Caco-2 (cell line): ENCODE measurements around the gene SPOCK2. TPM values are rescaled to one million over a fixed set of nuclear protein-coding genes. Genes with fewer than 3 reads are reported as not detected.

Experiments used
- BruUV-seq: library from RNA; stranded (reverse); fragments of 400-500 nt; replicated peaks from 2 replicates; lab custom pipeline; 2021; lab: Mats Ljungman, UMichigan
- CTCF ChIA-PET: fragments of 300-600 bp; sonication (Branson Sonifier 250); formaldehyde crosslinking; loops from one replicate; lab custom pipeline; 2022; ENCODE audit warnings: antibody characterized with exemption; lab: Charles Lee
- POLR2A ChIA-PET: fragments of 300-600 bp; sonication (Branson Sonifier 250); formaldehyde crosslinking; loops from one replicate; lab custom pipeline; 2022; ENCODE audit warnings: antibody characterized with exemption; lab: Charles Lee
- DNase-seq, 2 experiments: peaks; one replicate each; pipeline versions ENCODE4 v3.0.0 to v3.0.0-alpha.2; 2020 to 2022
- H3K27me3 ChIP-seq: replicated peaks from 2 replicates; pipeline ENCODE4 v1.6.0; 2011; ENCODE audit warnings: low read length; ENCODE audit not compliant: control insufficient read depth, insufficient read depth
- H3K36me3 ChIP-seq: 2 replicates; pipeline ENCODE4 v1.5.1; 2011; ENCODE audit warnings: low read length; ENCODE audit not compliant: control insufficient read depth, insufficient read depth
- H3K4me1 ChIP-seq: fragments of 250-450 bp; sonication (Bioruptor Pico); 2 replicates; pipeline ENCODE4 v1.5.1; 2020; ENCODE audit warnings: mild to moderate bottlenecking
- H3K4me3 ChIP-seq: 2 replicates; pipeline ENCODE4 v1.5.1; 2011; ENCODE audit warnings: low read depth, mild to moderate bottlenecking, control low read depth, low read length
- H3K9me3 ChIP-seq: fragments of 250-450 bp; sonication (Bioruptor Pico); 2 replicates; pipeline ENCODE4 v1.5.1; 2020; ENCODE audit warnings: mild to moderate bottlenecking, moderate library complexity
- H3K27ac Mint-ChIP-seq: one replicate; pipeline ENCODE4 v1.8.0; 2022; ENCODE audit warnings: mixed read lengths; ENCODE audit not compliant: unreplicated experiment
- H3K27me3 Mint-ChIP-seq: one replicate; pipeline ENCODE4 v1.8.0; 2022; ENCODE audit warnings: mixed read lengths; ENCODE audit not compliant: insufficient read depth, unreplicated experiment
- H3K36me3 Mint-ChIP-seq: one replicate; pipeline ENCODE4 v1.8.0; 2022; ENCODE audit warnings: mild to moderate bottlenecking, mixed read lengths; ENCODE audit not compliant: insufficient read depth, unreplicated experiment
- H3K4me1 Mint-ChIP-seq: one replicate; pipeline ENCODE4 v1.8.0; 2022; ENCODE audit warnings: low read depth, mixed read lengths; ENCODE audit not compliant: unreplicated experiment
- H3K4me3 Mint-ChIP-seq: one replicate; pipeline ENCODE4 v1.8.0; 2022; ENCODE audit warnings: mild to moderate bottlenecking, moderate library complexity, mixed read lengths; ENCODE audit not compliant: unreplicated experiment
- H3K9me3 Mint-ChIP-seq: one replicate; pipeline ENCODE4 v1.8.0; 2022; ENCODE audit warnings: mixed read lengths; ENCODE audit not compliant: unreplicated experiment
- CTCF ChIP-seq, 2 experiments: fragments of 200-600 bp in 1 of 2; IDR thresholded peaks; 1 replicate in 1 of 2; 2 replicates in 1 of 2; pipeline versions ENCODE4 v1.5.1 to v1.8.0; 2011 to 2022; ENCODE audit warnings: antibody characterized with exemption in 1 of 2, control low read depth in 1 of 2, inconsistent platforms in 1 of 2, low read depth in 1 of 2, low read length in 1 of 2, mild to moderate bottlenecking in 1 of 2, moderate library complexity in 1 of 2; ENCODE audit not compliant: insufficient read depth in 1 of 2, severe bottlenecking in 1 of 2, unreplicated experiment in 1 of 2
- intact Hi-C: fragments of 100-400 bp; cut with micrococcal nuclease; formaldehyde crosslinking; loops from one replicate; pipeline ENCODE4 v1.10.0; 2022; ENCODE audit not compliant: unreplicated experiment
- total RNA-seq: library from RNA; stranded (reverse); gene quantifications from 2 replicates; pipeline ENCODE4 v1.2.3, GENCODE V29; 2022

SPOCK2 gene
- total RNA-seq, 1 experiment from 2014 or later = 1.6 TPM

GRCh38 chr10:72127571-72127970, 39.2 kb upstream of the SPOCK2 start:
- intact Hi-C loops = loop anchor here (5.0 kb wide), 2 partner anchors 45 to 65 kb away; no protein-coding TSS in a partner anchor
- TF ChIP-seq CTCF (IDR thresholded peaks at IDR 0.05; ENCODE audit: insufficient read depth in 1 of 2, low read depth in 1 of 2, low read length in 1 of 2, severe bottlenecking in 1 of 2, unreplicated experiment in 1 of 2) = no peak
- peaks cover under 1% of the 10 kb centered on the region for H3K36me3 Mint-ChIP-seq
- H3K4me3 Mint-ChIP-seq = no peak overlapping the region
- peaks cover 7% of the 10 kb centered on the region; the same call in 1 of the 2 replicates for H3K4me1 ChIP-seq
- no peak for DNase-seq
- peaks cover 13% of the 10 kb centered on the region for H3K4me1 Mint-ChIP-seq
- H3K27me3 Mint-ChIP-seq = no peaks in the 10 kb centered on the region
- CTCF ChIA-PET = interaction anchor here (2.4 kb wide), 1 partner anchor 79 kb away, joined by 13 read pairs; no protein-coding TSS in a partner anchor
- H3K36me3 ChIP-seq = peaks cover 3% of the 10 kb centered on the region; the same call in 1 of the 2 replicates
- POLR2A ChIA-PET = no interaction called here
- no TSS peak for BruUV-seq
- H3K9me3 Mint-ChIP-seq = no peaks in the 10 kb centered on the region
- H3K27me3 ChIP-seq = no peaks in the 10 kb centered on the region
- H3K27ac Mint-ChIP-seq = no peak overlapping the region
- H3K4me3 ChIP-seq = no peak overlapping the region
- H3K9me3 ChIP-seq = no peaks in the 10 kb centered on the region

- Histone ChIP-seq H3K9me3 (no peaks in the 10 kb centered on the region), H3K4me1 (peaks cover 7% of the 10 kb centered on the region; the same call in 1 of the 2 replicates), H3K36me3 (peaks cover 2% of the 10 kb centered on the region), H3K27me3 (no peaks in the 10 kb centered on the region), H3K4me3 (no peak overlapping the region)
- ChIA-PET POLR2A (interaction anchor here (1.1 kb wide), 1 partner anchor 147 kb away, joined by 3 read pairs; the partner anchor contains the start of gene DDIT4), CTCF (interaction anchor here (0.6 to 2.4 kb wide), 14 partner anchors 9 to 485 kb away, joined by 3 to 23 read pairs (median 6); partner anchors contain the start of genes ANAPC16 and ASCC1)
- BruUV-seq = no TSS peak
- no peak for DNase-seq
- intact Hi-C loops = loop anchor here (1.0 to 5.0 kb wide), 4 partner anchors 45 to 201 kb away; no protein-coding TSS in a partner anchor
- H3K27ac Mint-ChIP-seq = no peak overlapping the region
- H3K27me3 Mint-ChIP-seq = no peaks in the 10 kb centered on the region
- no peak for TF ChIP-seq CTCF (IDR thresholded peaks at IDR 0.05; ENCODE audit: insufficient read depth in 1 of 2, low read depth in 1 of 2, low read length in 1 of 2, severe bottlenecking in 1 of 2, unreplicated experiment in 1 of 2)
- H3K4me3 Mint-ChIP-seq = no peak overlapping the region
- H3K9me3 Mint-ChIP-seq = no peaks in the 10 kb centered on the region
- H3K36me3 Mint-ChIP-seq = peaks cover 6% of the 10 kb centered on the region
- H3K4me1 Mint-ChIP-seq = peaks cover 13% of the 10 kb centered on the region
Measured at GRCh38 chr10:72126872-72127232, 38.5 kb upstream of the SPOCK2 start.

GRCh38 chr10:72126184-72126871, 38.0 kb upstream of the SPOCK2 start:
- ChIA-PET POLR2A (interaction anchor here (1.1 kb wide), 1 partner anchor 147 kb away, joined by 3 read pairs; the partner anchor contains the start of gene DDIT4), CTCF (interaction anchor here (0.6 to 2.4 kb wide), 19 partner anchors 10 to 486 kb away, joined by 3 to 23 read pairs (median 4); partner anchors contain the start of genes ANAPC16 and ASCC1)
- H3K27ac Mint-ChIP-seq = no peak overlapping the region
- intact Hi-C loops = loop anchor here (1.0 to 5.0 kb wide), 4 partner anchors 46 to 202 kb away; no protein-coding TSS in a partner anchor
- H3K4me1 Mint-ChIP-seq = peaks cover 13% of the 10 kb centered on the region
- no peaks in the 10 kb centered on the region for H3K9me3 Mint-ChIP-seq
- DNase-seq = peak in 1 of 2 experiments; percentile 49
- Histone ChIP-seq H3K4me1 (peaks cover 7% of the 10 kb centered on the region; the same call in 1 of the 2 replicates), H3K9me3 (0 out of 2 replicates have a peak, but pooled peaks cover 4% of the 10 kb centered on the region), H3K27me3 (no peaks in the 10 kb centered on the region), H3K4me3 (no peak overlapping the region), H3K36me3 (peaks cover 2% of the 10 kb centered on the region)
- no peak overlapping the region for H3K4me3 Mint-ChIP-seq
- no peaks in the 10 kb centered on the region for H3K27me3 Mint-ChIP-seq
- H3K36me3 Mint-ChIP-seq = peaks cover 6% of the 10 kb centered on the region
- TF ChIP-seq CTCF (IDR thresholded peaks at IDR 0.05; ENCODE audit: insufficient read depth in 1 of 2, low read depth in 1 of 2, low read length in 1 of 2, severe bottlenecking in 1 of 2, unreplicated experiment in 1 of 2) = peak; percentile 60 to 69
- BruUV-seq = no TSS peak
